NCI-H748 treated with DMSO at 0.1 percent for 48 hours (cell line): ENCODE results near the gene METTL6.
"Not testable (repeated sequence)": the region's sequence is repeated elsewhere in the genome, so short reads cannot be mapped to it uniquely, and the experiment has no call there.

Experiments used
- DNase-seq: peaks from one replicate; lab custom pipeline; 2025; lab: John Stamatoyannopoulos, UW

The METTL6 gene

GRCh38 chr3:15368561-15369135, 58.7 kb downstream of the METTL6 start:
- no peak for DNase-seq

- DNase-seq = no peak
Measured at GRCh38 chr3:15367059-15367458, 60.3 kb downstream of the METTL6 start.

- DNase-seq = not testable (repeated sequence)
Measured at GRCh38 chr3:15364078-15364477, 63.3 kb downstream of the METTL6 start.

GRCh38 chr3:15361494-15362214, 65.7 kb downstream of the METTL6 start:
- no peak for DNase-seq

GRCh38 chr3:15360788-15361493, 66.4 kb downstream of the METTL6 start:
- DNase-seq = no peak
